Liver (tissue), 3 donors: ENCODE measurements around the gene ITGA8.

Source experiments
- GABPA ChIP-seq, 2 donors: IDR thresholded peaks in 1 of 2; conservative IDR thresholded peaks in 1 of 2; 2 replicates each; pipeline ENCODE4 v1.6.1; 2016; ENCODE audit warnings: antibody characterized with exemption in 2 of 2, mild to moderate bottlenecking in 1 of 2, moderate library complexity in 1 of 2
- HNF4A ChIP-seq, 2 donors: conservative IDR thresholded peaks; 2 replicates each; pipeline ENCODE4 v1.6.1; 2016; ENCODE audit warnings: antibody characterized with exemption in 2 of 2, mild to moderate bottlenecking in 2 of 2
- HNF4G ChIP-seq: IDR thresholded peaks from 2 replicates; pipeline ENCODE4 v1.6.1; 2016; ENCODE audit warnings: antibody characterized with exemption
- JUND ChIP-seq, 2 donors: IDR thresholded peaks; 2 replicates each; pipeline ENCODE4 v1.6.1; 2016; ENCODE audit warnings: antibody characterized with exemption in 2 of 2
- MAX ChIP-seq: IDR thresholded peaks from 2 replicates; pipeline ENCODE4 v1.6.1; 2016; ENCODE audit warnings: antibody characterized with exemption
- RAD21 ChIP-seq, 2 donors: IDR thresholded peaks; 2 replicates each; pipeline ENCODE4 v1.6.1; 2016; ENCODE audit warnings: antibody characterized with exemption in 2 of 2, mild to moderate bottlenecking in 2 of 2
- REST ChIP-seq: IDR thresholded peaks from 2 replicates; pipeline ENCODE4 v1.6.1; 2016; ENCODE audit warnings: antibody characterized with exemption, mild to moderate bottlenecking
- RXRA ChIP-seq, 2 donors: IDR thresholded peaks; 2 replicates each; pipeline ENCODE4 v1.6.1; 2017 to 2018; ENCODE audit warnings: antibody characterized with exemption in 2 of 2, mild to moderate bottlenecking in 1 of 2
- SP1 ChIP-seq: IDR thresholded peaks from 2 replicates; pipeline ENCODE4 v1.6.1; 2018; ENCODE audit warnings: antibody characterized with exemption, mild to moderate bottlenecking
- TAF1 ChIP-seq: conservative IDR thresholded peaks from 2 replicates; pipeline ENCODE4 v1.6.1; 2016; ENCODE audit warnings: antibody characterized with exemption, mild to moderate bottlenecking
- YY1 ChIP-seq: IDR thresholded peaks from 2 replicates; pipeline ENCODE4 v1.6.1; 2016; ENCODE audit warnings: antibody characterized with exemption, mild to moderate bottlenecking
- TF ChIP-seq, protein P1 (sequence below): fragments of 150-350 bp; IDR thresholded peaks from 2 replicates; pipeline ENCODE4 v1.5.1; 2017; ENCODE audit warnings: improper control_type of control experiment, low read depth, low read length; ENCODE audit not compliant: missing input control
- TF ChIP-seq, protein P2 (sequence below): IDR thresholded peaks from 2 replicates; pipeline ENCODE4 v1.6.1; 2016; ENCODE audit warnings: antibody characterized with exemption
- TF ChIP-seq, protein P3 (sequence below): IDR thresholded peaks from 2 replicates; pipeline ENCODE4 v1.6.1; 2016; ENCODE audit warnings: antibody characterized with exemption
- donor health status: healthy.
- donor health status: healthy.

DNA sequence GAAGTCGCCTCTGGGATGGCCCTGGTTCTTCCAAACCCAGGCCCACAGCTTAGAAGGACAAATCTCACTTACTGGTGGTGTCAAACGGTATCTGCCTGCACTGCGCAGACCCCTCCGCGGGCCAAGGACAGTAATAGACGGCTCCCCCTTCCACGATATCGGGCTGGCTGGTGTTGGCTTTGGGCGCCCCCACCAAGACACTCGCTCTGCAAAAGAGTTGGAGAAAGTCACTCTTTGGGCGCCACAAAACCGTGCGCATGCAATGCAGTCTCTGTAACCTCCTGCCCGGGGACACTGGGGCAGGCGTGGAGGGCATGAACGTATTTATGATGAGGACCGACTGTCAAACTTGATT lies 1.1 kb downstream of the ITGA8 start:
- TF ChIP-seq, protein P1, sequence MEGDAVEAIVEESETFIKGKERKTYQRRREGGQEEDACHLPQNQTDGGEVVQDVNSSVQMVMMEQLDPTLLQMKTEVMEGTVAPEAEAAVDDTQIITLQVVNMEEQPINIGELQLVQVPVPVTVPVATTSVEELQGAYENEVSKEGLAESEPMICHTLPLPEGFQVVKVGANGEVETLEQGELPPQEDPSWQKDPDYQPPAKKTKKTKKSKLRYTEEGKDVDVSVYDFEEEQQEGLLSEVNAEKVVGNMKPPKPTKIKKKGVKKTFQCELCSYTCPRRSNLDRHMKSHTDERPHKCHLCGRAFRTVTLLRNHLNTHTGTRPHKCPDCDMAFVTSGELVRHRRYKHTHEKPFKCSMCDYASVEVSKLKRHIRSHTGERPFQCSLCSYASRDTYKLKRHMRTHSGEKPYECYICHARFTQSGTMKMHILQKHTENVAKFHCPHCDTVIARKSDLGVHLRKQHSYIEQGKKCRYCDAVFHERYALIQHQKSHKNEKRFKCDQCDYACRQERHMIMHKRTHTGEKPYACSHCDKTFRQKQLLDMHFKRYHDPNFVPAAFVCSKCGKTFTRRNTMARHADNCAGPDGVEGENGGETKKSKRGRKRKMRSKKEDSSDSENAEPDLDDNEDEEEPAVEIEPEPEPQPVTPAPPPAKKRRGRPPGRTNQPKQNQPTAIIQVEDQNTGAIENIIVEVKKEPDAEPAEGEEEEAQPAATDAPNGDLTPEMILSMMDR: no peak
- TF ChIP-seq, protein P2, sequence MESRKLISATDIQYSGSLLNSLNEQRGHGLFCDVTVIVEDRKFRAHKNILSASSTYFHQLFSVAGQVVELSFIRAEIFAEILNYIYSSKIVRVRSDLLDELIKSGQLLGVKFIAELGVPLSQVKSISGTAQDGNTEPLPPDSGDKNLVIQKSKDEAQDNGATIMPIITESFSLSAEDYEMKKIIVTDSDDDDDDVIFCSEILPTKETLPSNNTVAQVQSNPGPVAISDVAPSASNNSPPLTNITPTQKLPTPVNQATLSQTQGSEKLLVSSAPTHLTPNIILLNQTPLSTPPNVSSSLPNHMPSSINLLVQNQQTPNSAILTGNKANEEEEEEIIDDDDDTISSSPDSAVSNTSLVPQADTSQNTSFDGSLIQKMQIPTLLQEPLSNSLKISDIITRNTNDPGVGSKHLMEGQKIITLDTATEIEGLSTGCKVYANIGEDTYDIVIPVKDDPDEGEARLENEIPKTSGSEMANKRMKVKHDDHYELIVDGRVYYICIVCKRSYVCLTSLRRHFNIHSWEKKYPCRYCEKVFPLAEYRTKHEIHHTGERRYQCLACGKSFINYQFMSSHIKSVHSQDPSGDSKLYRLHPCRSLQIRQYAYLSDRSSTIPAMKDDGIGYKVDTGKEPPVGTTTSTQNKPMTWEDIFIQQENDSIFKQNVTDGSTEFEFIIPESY: no peak
- TF ChIP-seq SP1 (no peak), JUND (IDR thresholded peaks at IDR 0.05) (no peak), GABPA (IDR thresholded peaks at IDR 0.05 in 1 of 2, conservative IDR thresholded peaks at IDR 0.05 in 1 of 2) (no peak), HNF4G (no peak), RAD21 (IDR thresholded peaks at IDR 0.05) (no peak), MAX (no peak), HNF4A (conservative IDR thresholded peaks at IDR 0.05) (no peak), RXRA (IDR thresholded peaks at IDR 0.05) (no peak), REST (no peak), TAF1 (no peak), YY1 (no peak)
- TF ChIP-seq, protein P3, sequence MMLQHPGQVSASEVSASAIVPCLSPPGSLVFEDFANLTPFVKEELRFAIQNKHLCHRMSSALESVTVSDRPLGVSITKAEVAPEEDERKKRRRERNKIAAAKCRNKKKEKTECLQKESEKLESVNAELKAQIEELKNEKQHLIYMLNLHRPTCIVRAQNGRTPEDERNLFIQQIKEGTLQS: no peak
